NOMO-1 (cell line): ENCODE measurements around the gene POLR1B.
"Not testable (repeated sequence)": the region's sequence is repeated elsewhere in the genome, so short reads cannot be mapped to it uniquely, and the experiment has no call there.

Experiments
- DNase-seq, 2 experiments: peaks; one replicate each; lab custom pipeline; 2025; ENCODE audit not compliant: unreplicated experiment in 2 of 2; lab: John Stamatoyannopoulos, UW

Gene POLR1B

DNA sequence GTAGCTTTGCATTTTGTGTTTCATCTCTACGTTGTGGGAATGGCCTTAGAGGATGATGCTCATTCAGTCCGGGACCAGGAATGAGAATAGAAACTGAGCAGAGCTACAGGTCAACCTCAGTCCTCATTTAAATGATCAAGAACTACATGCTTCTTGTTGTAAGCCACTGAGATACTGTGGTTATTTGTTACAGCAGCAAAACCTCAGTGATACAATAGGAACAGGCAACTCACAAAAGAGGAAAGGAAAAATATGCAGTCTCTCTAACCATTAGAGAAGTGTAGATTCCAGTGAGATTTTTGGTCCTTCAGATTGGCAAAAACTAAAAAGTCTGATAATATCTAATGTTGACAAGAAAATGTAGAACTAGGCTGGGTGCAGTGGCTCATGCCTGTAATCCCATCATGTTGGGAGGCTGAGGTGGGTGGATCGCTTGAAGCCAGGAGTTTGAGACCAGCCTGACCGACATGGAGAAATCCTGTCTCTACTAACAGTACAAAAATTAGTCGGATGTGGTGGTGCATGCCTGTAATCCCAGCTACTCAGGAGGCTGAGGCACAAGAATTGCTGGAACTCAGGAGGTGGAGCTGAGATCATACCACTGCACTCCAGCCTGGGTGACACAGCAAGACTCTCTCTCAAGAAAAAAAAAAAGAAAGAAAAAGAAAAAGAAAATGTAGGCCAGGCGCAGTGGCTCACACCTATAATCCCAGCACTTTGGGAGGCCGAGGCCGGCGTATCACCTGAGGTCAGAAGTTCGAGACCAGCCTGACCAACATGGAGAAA lies 55.5 kb downstream of the POLR1B start:
- no peak for DNase-seq

DNA sequence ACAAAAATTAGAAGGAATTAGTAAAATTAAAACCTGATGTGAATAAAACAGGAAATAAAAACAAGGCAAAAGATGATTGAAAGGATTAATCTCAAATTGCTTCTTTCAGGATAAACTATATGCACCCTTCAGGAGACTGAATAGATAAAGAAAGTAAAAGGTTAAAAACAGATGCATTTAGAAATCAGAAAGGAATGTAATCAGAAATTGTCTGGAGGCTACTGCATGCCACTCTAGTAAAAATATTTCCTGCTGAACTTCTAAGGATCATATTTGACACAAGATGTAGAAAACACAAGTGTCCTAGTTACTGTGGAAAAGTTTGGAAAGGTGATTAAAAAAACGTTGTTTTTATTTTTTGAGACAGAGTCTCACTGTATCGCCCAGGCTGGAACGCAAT lies 58.4 kb downstream of the POLR1B start:
- no peak for DNase-seq

DNA sequence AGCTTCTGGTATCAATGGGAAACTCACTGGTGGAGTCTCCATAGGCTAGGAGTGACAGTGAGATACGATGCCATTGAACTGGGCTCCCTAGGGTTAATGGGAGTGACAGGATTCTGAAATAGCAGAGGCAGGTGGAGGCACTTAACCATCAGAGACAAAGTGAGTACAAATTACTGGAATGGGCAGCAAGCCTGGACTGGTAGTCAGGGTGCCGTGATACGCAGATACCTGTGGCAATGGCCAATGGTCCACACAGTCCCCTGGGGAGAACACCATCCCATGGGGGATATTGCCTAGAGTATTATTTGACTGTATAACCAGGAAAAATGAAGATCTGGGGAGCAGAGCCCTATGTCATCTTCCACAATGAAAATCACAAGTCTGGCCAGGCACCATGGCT lies 59.5 kb downstream of the POLR1B start:
- no peak for DNase-seq

DNA sequence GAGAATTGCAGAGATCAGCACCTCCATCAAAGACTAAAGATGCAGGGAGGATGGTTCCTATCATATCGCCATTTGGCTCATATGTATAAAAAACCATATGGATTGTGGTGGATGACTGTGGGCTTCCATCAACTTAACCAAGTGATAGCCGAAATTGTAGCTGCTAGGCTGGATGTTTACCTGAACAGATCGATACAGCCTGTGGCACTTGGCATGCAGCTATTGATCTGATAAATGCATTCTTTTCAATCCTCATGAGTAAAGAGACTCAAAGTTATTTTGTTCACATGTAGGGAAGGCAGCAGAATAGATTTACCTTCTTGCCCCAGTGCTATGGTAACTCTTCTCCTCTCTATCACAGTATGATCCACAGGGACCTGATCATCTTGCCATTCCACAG lies 60.7 kb downstream of the POLR1B start:
- DNase-seq: no peak

DNA sequence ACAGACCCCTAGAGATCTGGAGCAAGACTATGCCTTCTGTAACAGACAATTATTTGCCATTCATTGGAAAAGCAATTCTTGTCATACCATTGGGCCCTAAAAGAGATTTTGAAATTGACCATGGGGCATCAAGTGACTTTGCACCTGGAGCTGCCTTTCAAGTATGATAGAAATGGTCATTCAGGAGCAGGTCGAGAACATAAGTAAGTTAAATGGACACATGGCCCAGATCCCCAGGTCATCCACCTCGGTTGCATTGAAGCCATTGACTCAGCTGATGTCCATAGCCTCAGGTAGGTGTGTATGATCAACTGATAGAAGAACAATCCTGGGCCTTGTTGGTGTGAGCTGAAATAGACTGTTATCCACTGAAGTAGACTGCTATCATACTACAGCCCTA lies 61.5 kb downstream of the POLR1B start:
- no peak for DNase-seq

DNA sequence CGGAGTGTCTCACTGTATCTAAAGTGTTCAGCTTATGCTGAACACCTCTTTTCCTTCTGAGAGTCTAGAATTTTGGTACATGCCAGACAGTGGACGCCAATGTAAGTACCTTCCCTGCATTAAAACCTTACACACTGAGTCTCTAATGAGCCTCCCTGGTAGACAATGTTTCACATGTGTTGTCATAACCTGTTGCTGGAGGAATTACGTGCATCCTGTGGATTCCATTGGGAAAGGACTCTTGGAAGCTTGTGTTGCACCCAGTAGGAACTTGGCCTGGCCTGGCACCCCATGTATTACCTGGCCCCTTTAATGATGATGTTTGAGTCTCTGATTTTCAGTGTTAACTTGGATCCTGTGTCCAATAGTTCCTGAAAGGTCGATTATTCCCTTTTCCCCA lies 62.7 kb downstream of the POLR1B start:
- DNase-seq: no peak

DNA sequence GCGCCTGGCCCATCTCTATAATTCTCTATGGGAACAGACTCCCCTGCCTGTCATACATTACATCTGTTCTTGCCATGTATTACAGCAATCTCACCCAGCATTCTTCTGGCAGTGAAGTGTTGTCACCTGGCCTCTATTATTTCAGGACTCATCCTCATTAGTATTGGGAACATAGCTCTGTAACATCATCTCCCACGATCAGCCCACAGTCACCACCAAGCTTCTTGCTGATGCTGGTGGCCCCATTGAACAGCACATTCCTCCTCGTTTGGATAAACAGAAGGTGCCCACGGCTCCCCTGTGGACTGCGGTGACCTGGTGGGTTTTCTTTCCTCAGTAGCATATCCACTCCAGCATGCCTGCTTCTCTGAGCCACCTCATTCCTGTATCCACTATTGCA lies 63.7 kb downstream of the POLR1B start:
- no peak for DNase-seq

DNA sequence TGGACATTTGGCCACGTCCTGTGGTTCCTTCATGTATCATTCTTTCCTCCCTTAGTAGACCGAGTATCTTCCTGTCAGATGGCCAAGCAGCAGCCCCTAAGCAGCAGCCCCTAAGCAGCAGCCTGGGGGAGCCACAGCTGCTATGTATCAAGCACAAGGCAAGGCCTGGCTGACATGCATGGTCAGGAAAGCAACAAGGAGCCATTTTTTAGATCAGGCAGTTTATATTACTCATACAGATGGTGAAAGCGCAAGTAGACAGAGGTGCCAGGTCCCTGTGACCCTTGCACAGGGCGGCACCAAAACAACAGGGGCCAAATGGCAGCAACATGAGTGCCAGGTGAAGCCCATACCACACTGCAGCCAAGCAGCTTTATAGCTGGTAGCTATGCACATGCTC lies 64.3 kb downstream of the POLR1B start:
- DNase-seq: no peak

DNA sequence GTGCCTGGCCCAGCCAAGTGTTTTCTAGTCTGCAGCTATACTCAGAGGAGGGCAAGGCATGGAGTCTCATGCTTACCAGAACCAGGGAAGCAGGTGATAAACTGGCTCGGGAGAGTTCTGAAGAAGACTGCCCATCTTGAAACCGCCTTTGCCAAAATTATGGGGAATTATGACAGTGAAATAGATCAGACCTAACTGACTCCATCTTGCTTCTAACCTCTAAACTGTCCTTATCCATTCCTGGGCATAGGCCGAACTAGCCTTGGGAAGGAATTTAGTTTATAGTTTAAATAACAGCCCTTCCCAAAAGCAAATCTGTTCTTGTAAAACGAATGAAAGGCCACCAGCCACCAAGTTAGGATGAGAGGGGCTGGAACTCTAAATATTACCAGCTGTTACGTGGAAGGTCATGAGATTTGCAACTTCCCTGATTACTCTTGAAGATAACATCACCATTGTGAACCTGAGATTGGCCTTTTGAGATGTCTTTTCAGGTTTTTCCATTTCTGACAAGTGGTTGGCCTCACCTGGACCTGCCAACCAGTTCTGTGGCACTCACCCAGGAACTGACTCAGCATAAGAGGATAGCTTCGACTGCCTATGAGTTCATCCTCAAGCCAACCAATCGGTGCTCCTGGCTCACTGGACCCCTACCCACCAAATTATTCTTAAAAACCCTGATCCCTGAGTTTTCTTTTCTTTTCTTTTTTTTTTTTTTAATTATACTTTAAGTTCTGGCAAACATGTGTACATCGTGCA lies 65.6 kb downstream of the POLR1B start:
- DNase-seq: no peak

DNA sequence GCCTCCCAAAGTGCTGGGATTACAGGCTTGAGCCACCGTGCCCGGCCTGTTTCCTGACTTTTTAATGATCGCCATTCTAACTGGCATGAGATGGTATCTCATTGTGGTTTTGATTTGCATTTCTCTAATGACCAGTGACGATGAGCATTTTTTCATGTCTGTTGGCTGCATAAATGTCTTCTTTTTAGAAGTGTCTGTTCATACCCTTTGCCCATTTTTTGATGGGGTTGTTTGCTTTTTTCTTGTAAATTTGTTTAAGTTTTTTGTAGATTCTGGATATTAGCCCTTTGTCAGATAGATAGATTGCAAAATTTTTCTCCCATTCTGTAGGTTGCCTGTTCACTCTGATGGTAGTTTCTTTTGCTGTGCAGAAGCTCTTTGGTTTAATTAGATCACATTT lies 67.1 kb downstream of the POLR1B start:
- not testable (repeated sequence) for DNase-seq

DNA sequence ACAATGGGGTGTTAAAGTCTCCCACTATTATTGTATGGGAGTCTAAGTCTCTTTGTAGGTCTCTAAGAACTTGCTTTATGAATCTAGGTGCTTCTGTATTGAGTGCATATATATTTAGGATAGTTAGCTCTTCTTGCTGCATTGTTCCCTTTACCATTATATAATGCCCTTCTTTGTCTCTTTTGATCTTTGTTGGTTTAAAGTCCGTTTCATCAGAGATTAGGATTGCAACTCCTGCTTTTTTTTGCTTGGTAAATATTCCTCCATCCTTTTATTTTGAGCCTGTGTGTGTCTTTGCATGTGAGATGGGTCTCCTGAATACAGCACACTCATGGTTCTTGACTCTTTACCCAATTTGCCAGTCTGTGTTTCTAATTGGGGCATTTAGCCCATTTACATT lies 70.0 kb downstream of the POLR1B start:
- not testable (repeated sequence) for DNase-seq

DNA sequence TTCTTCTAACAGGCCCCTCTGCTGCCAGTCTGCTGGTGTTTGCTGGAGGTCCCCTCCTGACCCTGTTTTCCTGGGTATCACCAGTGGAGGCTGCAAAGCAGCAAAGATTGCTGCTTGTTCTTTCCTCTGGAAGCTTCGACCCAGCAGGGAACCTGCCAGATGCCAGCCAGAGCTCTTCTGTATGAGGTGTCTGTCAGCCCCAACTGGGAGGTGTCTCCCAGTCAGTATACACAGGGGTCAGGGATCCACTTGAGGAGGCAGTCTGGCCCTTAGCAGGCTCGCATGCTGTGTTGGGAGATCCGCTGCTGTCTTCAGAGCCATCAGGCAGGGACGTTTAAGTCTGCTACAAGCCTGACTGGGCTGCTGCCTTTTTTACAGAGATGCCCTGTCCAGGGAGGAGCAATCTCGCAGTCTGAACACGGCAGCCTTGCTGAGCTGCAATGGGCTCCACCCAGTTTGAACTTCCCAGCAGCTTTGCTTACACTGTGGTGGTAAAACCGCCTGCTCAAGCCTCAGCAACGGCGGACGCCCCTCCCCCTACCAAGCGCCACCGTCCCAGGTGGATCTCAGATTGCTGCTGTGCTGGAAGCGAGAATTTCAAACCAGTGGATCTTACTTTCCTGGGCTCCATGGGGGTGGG lies 72.1 kb downstream of the POLR1B start:
- DNase-seq: no peak

DNA sequence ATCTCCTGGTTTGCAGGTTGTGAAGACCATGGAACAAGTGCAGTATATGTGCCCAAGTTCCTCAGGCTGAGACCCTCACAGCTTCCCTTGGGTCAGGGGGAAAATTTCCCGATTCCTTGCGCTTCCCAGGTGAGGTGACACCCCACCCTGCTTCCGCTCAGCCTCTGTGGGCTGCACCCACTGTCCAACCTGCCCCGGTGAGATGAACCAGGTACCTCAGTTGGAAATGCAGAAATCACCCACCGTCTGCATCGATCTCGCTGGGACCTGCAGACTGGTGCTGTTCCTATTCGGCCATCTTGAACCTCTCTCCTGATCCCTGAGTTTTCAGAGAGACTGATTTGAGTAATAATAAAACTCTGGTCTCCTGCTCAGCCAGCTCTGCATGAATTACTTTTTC lies 72.8 kb downstream of the POLR1B start:
- no peak for DNase-seq

DNA sequence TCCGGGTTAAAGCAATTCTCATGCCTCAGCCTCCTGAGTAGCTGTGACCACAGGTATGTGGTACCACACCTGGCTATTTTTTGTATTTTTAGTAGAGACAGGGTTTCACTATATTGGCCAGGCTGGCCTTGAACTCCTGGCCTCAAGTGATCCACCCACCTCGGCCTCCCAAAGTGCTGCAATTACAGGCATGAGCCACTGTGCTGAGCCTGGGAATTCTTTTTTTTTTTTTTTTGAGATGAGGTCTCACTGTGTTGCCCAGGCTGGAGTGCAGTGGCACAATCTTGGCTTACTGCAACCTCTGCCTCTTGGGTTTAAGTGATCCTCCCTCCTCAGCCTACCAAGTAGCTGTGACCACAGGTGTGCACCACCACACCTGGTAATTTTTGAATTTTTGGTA lies 73.5 kb downstream of the POLR1B start:
- DNase-seq: not testable (repeated sequence)

DNA sequence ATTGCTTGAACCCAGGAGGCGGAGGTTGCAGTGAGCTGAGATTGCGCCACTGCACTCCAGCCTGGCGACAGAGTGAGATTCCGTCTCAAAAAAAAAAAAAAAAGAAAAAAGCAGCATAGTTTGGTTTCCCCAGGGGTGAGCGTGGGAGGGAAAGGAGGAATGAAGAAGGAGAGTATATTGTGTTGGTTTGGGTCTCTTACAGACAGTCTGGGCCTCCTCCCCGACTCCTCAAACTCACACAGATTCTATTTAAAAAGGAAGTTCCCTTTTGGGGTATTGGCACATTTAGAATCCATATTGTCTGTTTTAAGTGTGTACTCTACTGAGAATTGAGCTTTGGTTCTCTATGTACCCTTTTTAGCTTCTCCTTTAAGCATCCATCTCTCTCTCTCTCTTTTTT lies 76.1 kb downstream of the POLR1B start:
- DNase-seq: peak in 1 of 2 experiments; percentile 36

DNA sequence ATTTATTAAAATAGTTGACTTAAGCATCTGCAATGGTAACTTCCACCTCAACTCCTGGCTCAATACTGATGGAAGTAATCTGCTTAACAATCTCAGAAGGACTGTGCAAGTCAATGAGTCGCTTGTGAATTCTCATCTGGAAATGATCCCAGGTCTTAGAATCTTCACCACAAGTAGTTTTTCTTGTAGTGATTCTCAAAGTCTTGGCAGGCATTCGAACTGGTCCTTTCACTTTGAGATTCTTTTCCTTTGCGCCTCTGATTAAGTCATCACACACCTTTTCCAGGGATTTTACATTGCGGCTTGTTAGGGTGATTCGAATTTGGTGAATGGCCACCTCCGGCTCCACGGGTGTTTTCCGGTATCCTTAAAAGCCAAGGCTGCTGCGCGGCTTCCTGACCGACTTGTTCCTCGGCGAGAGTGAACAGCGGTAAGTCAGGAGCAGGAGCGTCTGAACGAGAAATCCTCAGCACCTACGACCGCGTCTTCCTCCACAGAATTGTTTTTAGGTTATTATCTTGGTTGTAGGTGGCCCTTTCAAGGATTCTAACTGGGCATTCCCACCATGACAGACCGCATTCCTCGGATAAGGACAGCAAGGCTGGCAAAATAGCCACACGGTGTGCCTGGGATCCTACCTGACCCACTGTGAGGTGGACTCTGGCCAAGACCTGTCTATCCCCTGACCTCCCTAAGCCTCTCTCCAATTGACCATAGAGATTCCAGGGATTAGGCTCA lies 79.7 kb downstream of the POLR1B start:
- DNase-seq: no peak

DNA sequence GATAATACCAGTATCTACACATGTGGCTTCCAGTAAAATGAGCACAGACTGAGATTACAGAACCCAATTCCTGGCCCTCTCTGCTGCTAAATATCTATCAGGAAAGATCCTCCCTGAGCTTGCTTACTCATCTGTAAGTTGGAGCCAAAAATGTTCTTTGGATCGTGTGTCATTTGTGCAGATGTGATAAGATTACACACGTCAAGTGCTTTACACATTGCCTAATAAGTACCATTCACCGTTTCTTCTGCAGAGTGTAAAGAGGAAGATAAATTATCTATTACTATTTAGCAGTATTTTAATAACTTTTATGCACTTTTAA lies 80.2 kb downstream of the POLR1B start:
- DNase-seq: peak in 1 of 2 experiments; percentile 14

DNA sequence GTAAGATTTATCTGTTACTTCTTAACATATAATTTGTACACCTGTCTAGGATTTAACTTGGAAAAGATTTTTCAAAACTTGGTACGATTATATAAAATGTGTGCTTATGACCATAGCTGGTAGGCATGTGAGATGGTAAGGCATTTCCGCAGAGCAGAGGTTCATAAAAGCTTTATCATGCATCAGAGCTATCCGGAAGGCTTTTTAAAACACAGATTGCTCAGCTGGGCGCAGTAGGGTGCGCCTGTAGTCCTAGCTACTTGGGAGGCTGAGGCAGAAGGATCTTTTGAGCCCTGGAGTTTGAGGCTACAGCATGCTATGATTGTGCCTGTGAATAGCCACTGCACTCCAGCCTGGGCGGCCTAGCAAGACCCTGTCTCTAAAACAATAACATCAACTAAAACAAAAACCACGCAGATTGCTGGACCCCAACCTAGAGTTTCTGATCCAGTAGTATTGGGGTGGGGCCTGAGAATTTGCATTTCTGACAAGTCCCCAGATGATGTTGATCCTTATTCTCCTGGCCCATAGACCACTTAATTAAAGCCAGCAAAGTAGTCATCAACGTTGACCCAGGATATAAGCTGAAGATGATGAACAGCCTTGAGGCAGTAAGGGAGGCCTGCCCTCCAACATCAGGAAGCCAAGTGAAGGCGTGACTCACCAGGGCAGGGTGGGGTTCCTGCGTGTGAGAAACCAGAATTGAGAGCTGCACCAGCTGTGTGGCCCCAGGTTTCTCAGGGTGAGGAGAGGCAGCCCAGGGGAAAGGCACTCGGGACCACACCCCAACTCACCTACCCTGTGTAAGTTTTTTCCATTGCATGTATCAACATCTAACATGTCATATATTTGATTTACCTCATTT lies 81.9 kb downstream of the POLR1B start:
- peak; percentile 71 to 76 for DNase-seq

DNA sequence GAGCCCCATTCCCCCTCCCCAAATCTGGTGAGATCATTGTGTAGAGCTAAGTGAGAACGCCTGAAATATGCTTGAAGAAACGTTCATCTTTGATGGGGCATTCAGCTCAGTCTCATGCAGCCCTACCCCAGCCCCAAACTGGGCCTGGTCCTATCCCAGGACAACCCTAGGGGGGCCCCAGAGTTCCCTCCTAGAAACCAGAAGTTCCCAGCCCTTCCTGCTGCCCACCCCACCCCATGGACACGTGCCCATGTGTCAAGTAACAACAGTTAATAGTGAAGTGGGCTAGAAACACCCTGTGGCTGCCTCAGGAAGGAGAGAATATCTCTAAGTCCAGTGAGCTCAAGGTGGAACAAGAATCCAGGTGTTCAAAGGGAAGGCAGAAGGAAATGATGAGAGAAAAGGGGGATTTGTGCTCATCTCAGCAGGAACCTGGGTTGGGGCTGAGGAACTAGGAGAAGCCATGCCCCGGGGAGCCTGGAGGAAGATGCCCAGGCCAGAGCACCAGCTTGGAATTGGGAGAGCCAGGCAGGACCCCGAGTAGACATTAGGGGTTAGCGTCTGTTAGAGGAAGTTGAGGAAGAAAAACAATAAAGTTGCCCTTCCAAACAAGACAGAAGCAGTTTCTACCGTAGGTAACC lies 83.3 kb downstream of the POLR1B start:
- DNase-seq: no peak

DNA sequence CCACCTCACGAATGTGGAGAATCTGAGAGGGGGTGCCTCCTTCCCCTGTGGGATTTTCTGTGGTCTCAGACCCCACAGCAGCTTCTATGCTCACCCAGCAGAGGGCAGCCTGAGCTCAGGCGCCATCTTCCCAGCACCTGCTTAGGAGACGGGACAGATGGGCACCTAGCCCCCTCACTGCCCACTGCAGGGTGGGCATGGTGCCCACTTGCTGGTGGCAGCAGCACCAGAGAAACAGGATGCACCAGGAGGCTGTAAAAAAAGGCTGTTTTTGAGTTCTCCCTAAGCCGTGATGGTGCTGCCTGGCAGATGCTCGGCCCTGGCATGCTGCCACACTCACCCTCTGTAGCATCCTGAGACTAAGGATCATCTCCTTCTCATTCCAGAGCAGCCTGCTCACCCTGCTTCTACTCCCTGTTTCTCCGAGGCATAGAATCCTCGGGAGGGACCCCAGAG lies 84.4 kb downstream of the POLR1B start:
- peak; percentile 43 to 45 for DNase-seq
